ENCODE data around the gene ZNF536.

- TF ChIP-seq CTCF (IDR thresholded peaks at IDR 0.05), result no peak
- no peak for TF ChIP-seq POLR2A (IDR thresholded peaks at IDR 0.05)
- TF ChIP-seq EP300 (IDR thresholded peaks at IDR 0.05), result no peak
These were observed 233.1 kb downstream of the ZNF536 start for GRCh38 chr19:30605333-30605732.

Data from ovary (tissue), 3 donors.